IMR-90 (cell line): ENCODE measurements around the gene KIFC3.

ENCODE experiments used
- CTCF ChIP-seq: conservative IDR thresholded peaks from 2 replicates; pipeline ENCODE4 v1.5.1; 2012; ENCODE audit warnings: mild to moderate bottlenecking, low read depth, low read length, improper control_type of control experiment
- ELK1 ChIP-seq: fragments of 150-350 bp; IDR thresholded peaks from 2 replicates; pipeline ENCODE4 v1.6.1; 2016; ENCODE audit warnings: low read depth, mild to moderate bottlenecking, low read length, moderate library complexity, borderline replicate concordance
- MAFK ChIP-seq: IDR thresholded peaks from 2 replicates; pipeline ENCODE4 v1.6.1; 2012; ENCODE audit warnings: low read depth, low read length, improper control_type of control experiment
- MXI1 ChIP-seq: IDR thresholded peaks from 2 replicates; pipeline ENCODE4 v1.6.1; 2012; ENCODE audit warnings: low read depth, mild to moderate bottlenecking, low read length, moderate library complexity, borderline replicate concordance
- POLR2A ChIP-seq: IDR thresholded peaks from 2 replicates; pipeline ENCODE4 v1.6.1; 2012; ENCODE audit warnings: mild to moderate bottlenecking, low read depth, low read length
- RAD21 ChIP-seq: IDR thresholded peaks from 2 replicates; pipeline ENCODE4 v1.6.1; 2012; ENCODE audit warnings: low read length, improper control_type of control experiment
- RFX5 ChIP-seq: IDR thresholded peaks from 2 replicates; pipeline ENCODE4 v1.8.0; 2012; ENCODE audit warnings: low read depth, mild to moderate bottlenecking, low read length, moderate library complexity
- SMC3 ChIP-seq: fragments of 150-350 bp; IDR thresholded peaks from 2 replicates; pipeline ENCODE4 v1.6.1; 2016; ENCODE audit warnings: low read depth, mild to moderate bottlenecking, antibody characterized with exemption, low read length, moderate library complexity
- USF2 ChIP-seq: fragments of 150-350 bp; IDR thresholded peaks from 2 replicates; pipeline ENCODE4 v1.6.1; 2017; ENCODE audit warnings: mild to moderate bottlenecking, antibody characterized with exemption, low read length, low read depth

- TF ChIP-seq CTCF (no peak), ELK1 (no peak), SMC3 (no peak), MXI1 (no peak), RFX5 (no peak), POLR2A (no peak), RAD21 (no peak), MAFK (no peak), USF2 (no peak)
Measured at GRCh38 chr16:57798953-57799599, 3.2 kb downstream of the KIFC3 start.
